Stimulated activated CD4-positive, alpha-beta T cell treated with anti-CD3 and anti-CD28 coated beads, TNF-alpha, amount 100 ng/mL, for 24 hours (primary cell): ENCODE results near the gene MAPK12.
A peak's percentile ranks its signal among the peaks of the same experiment; 100 is the strongest.
"Not testable (repeated sequence)": the region's sequence is repeated elsewhere in the genome, so short reads cannot be mapped to it uniquely, and the experiment has no call there.

Source experiments
- DNase-seq, 3 experiments: peaks; one replicate each; pipeline ENCODE4 v3.0.0-alpha.2; 2020; ENCODE audit warnings: low read depth in 3 of 3

The MAPK12 gene

DNA sequence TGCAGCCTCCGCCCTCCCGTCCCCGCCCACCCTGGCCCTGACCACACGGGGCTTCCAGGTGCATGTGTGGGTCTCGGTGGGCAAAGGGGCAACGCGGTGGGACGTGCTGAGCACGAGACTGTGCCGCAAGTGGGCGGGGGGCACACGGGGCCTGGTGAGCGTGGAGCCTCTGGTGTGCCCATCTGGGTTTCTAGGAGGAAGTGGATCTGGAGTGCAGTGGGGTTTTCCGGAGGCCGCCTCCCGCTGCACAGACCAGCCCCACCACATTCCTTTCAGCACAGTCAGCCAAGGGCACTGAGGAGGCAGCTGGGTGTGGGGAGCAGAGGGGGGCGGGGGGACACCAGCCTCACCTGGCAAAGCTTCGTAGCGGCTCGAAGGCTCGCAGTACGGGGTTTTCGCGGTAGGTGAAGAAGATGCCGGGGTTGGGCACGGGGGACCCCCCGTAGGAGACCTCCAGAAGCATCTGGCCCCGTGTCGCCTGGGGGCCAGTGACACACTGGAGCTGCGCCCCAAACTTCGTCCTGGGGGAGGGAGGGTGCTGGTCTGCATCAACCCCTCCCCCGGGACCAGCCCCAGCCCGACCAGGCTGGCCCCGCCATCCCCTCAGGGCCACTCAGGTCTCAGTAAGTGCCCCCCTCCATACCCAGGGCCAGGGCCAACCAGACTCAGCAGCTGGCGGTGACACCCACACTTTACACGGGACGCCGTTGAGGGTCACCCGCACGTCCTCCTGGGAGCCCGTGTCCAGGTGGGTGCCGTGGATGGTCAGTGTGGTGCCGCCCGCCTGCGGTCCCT is 21.1 kb upstream of the MAPK12 start:
- no peak for DNase-seq

DNA sequence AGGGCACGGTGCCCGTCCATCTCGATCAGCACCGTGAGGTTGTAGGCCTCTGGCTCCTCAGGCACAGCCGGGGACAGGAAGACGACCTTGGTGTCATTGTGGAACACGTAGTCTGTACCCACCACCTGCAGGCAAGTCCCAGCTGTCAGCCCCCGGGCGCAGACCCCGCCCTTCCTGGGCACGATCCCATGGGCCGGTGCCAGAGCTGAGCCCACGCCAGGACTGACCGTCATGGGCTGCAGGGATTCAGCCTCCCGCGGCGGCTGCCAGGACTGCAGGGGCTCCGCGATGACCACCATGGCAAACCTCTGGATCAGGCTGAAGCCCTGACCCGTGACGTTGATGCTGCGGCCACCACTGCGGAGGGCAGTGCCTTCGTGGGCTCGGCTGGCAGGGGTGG is 20.5 kb upstream of the MAPK12 start:
- DNase-seq = no peak

DNA sequence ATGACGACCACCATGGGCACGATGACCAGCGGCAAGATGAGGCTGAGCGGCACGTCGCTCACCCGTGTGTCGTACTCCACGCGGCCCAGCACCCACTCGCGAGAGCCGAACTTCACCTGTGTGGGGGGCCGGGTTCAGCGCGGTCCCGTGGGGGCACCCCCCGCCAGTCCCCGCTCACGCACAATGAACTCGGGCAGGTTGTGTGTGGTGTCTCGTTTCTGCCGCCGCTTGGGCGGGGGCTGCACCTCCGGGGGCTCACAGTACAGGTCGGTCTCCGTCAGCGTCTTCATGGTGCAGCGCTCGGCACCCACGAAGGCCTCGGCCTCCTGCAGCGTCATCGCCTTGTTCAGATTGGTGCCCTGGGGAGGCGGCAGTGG is 19.9 kb upstream of the MAPK12 start:
- DNase-seq = no peak

DNA sequence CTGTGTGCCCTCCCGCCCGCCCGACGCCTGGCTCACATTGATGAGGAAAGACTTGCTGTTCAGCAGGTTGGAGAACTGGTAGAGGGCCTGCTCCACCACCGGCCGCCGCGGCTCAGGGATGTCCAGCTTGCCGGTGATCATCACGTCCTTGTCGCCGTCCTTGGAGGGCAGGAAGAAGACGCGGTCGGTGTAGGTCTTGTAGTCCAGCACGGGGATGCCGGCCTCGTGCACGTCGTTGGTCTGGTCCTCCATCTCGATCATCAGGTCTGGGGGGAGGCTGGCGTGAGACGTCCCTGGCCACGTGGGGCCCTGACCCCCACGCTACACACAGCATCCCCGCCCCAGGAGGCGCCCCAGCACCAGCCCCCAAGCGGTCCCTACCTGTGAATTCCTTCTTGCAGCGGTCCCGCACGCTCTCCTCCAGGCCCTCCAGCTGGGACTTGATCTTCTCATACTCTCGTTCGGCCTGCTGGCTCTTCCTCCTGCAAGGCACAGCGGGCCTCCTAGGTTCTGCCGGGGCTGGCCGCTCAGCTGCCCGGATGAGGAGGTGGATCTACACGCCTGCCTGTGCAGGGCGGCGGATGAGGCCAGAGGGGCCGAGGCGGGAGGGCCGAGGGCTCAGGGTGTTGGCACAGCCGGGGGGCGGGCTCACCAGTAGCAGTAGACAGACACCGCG is 19.4 kb upstream of the MAPK12 start:
- DNase-seq = no peak

DNA sequence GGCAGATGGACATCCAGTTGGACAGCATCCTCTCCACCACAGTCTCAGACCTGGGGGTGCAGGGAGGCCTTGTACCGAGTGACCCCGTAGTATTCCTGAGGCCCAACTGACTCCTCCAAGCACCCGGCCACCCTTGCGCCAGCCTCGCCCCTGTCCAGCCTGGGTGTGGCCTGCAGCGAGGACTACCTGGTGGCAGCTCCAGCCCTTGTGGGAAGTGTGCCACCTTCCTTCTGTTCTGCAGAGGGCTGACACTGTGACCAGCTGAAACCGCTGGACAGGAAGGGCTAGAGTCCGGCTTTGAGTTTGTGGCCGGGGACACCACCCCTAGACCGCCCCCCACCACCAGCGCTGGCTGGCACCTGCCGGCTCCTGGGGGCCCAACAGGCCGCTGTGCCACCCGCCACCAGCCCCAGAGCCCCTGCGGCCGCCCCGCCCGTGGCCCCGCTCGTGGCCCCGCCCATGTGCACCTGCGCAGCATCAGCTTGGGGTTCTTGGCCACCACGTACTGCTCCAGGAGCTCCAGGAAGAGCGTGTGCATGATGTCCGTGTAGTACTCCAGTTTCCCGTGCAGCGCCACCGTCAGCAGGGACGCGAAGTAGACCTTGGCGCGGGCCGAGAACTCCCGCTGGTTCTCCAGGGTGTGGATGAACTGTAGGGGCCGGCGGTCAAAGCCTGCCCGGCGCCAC is 18.7 kb upstream of the MAPK12 start:
- DNase-seq = no peak

DNA sequence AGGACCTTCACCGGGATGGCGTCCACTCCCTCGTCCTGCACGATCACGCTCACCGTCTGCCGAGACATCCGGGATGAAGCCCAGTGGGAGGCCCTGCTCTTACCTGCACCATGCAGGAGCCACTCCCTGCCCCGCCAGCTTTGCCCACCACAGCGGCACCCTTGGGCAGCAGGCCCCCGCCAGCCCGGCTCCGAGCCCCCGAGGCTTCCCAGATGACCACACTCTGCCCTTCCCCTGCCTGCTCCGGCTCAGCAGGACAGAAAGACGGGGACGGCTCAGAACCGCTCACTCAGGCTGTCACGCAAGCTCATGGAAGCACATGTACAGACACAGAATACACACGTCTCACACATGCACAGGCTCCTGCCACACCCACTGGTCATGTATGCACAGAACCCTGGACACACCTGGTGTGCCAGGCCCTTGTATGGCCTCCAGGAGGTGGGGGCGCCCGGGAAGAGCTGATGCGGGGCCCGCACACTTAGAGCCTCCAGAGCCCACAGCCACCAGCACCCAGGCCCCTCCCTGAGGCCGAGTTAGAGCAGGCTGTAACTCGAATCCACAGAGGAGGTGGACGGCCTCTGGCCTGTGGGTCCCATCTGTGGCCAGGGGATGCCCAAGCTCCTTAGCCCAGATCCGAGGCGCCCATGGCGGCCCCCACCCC is 17.6 kb upstream of the MAPK12 start:
- no peak for DNase-seq

DNA sequence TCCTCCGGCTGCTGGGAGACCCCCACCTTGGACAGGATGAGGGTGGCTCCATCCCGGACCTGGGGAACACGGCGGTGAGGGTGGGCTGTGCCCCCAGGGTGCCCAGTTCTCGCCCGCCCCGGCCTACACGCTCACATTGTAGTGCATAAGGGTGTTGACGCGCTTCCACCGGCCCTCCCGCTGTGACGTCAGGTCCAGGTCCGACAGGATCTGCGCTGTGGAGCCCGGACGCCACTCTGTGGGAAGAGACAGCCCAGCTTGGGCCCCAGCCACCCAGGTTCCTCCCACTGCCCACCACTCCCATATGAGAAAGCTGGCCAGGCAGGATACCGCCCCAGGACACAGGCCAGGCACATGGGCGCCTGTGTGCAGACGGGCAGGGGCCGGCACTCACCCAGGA is 17.0 kb upstream of the MAPK12 start:
- DNase-seq = no peak

DNA sequence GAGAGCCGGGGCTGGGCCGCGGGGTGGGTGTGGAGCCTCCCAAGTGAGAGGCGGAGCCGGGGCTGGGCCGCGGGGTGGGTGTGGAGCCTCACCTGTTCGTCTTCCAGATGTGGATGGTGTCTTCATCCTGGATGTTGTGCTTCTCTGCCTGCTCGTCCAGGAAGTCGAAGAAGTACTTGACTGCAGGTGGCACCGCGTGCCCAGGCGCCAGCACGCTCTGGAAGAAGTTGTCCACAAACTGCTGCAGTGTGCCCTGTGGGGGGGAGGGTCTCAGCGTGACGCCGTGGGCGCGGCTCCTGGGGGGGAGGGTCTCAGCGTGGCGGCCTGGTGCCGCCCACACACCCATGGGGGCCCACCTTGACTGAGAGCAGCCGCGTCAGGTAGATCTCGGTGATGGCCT is 16.3 kb upstream of the MAPK12 start:
- no peak for DNase-seq

DNA sequence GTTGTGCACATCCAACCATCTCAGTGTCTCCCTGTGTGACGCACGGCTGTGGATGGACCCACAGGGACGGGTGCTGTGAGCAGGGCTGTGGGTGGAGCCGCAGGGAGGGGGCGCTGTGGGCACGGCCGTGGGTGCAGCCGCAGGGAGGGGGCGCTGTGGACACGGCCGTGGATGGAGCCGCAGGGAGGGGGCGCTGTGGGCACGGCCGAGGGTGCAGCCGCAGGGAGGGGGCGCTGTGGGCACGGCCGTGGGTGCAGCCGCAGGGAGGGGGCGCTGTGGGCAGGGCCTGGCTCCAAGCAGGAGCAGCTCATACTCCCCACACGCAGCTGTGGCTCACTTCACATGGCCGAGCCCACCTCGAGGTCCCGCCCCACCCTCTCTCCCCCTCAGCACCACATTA is 14.7 kb upstream of the MAPK12 start:
- peak in 1 of 3 experiments; percentile 46 for DNase-seq

DNA sequence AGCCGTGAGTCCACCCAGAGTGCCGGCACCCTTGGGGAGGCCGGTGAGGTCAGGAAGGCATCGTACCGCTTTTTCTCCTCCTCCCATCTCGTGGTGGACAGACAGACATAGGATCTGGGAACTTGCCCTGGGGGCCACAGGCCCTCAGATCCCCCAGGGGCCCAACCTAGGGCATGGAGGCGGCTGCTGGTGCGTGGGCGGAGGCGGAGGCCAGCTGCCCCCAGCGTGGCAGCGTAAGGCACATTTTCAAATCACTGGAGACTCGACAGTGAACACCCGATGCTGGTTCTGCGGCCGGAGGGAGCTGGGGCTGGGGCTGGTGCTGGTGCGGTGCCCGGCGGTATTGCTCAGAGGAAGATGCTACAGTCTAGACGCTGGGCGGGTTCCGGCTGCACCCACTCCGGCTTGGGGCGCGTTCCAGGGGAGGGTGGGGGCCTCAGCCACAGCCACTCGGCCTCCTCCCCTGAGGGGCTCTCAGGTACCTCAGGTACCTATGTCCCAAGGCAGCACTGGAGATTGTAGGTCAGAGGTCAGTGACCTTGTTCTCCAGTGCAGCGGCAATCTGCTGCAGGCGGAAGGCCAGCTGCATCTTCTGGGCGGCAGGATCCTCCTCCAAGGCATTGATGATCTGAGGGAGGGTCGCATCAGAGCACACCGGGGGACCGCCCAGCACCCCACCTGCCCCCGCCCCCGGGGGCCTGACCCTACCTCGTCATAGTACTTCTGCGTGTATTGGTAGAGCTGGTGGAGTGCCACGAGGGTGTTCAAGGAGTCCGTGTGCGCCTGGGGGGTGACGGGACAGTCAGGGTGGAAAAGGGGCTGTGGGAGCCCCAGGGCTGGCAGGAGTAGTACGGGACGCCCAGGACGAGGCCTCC is 13.9 kb upstream of the MAPK12 start:
- no peak for DNase-seq

DNA sequence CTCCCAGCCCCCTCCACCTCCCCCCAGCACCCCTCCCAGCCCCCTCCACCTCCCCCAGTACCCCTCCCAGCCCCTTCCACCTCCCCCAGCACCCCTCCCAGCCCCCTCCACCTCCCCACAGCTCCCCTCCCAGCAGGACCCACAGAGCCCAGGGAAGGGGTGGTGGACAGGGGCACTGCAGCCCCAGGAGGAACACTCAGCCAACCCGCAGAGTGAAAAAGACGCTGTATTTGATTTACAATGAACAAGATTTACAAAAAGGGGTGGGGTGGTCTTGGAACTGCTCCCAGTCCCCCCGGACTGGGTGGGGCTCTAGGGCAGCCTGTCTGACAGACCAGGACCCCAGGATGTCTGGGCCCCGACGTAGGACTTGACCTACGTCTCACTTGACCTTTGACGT is 13.3 kb upstream of the MAPK12 start:
- no peak for DNase-seq

DNA sequence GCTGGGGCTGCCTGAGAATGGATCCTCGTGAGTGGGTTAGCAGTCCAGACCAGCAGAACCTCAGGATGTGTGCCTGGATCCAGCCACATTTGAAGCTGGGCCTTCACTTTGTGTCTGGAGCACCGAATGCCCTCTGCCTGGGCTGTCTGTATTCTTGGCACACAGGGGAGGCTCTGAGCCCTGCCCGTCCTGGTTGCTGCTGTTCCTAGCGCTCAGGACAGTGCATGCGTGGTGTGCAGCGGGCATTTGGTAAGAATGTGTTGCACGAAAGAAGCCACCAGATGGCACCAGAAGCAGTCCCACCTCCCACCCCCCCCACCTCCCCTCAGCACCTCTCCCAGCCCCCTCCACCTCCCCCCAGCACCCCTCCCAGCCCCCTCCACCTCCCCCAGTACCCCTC is 12.8 kb upstream of the MAPK12 start:
- DNase-seq = peak in 1 of 3 experiments; percentile 45

DNA sequence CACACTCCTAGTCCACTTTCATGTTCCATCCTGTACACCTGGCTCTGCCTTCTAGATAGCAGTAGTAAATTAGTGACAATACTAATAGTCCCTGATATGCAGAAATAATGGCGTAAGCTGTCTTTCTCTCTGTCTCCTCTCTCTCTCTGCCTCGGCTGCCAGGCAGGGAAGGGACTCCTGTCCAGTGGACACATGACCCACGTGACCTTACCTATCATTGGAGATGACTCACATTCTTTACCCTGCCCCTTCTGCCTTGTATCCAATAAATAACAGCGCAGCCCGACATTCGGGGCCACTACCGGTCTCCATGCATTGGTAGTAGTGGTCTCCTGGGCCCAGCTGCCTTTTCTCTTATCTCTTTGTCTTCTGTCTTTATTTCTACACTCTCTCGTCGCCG is 12.3 kb upstream of the MAPK12 start:
- not testable (repeated sequence) for DNase-seq

DNA sequence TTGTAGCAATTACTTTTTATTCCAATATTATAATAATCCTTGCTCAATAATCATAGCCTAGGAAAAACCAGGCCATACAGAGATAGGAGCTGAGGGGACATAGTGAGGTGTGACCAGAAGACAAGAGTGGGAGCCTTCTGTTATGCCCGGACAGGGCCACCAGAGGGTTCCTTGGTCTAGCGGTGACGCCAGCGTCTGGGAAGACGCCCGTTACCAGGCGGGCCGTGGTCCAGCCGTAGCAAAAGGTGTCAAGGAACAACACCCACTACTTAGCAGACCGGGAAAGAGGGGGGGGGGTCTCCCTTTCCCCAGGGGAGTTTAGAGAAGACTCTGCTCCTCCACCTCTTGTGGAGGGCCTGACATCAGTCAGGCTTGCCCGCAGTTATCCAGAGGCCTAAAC is 11.9 kb upstream of the MAPK12 start:
- DNase-seq = not testable (repeated sequence)

DNA sequence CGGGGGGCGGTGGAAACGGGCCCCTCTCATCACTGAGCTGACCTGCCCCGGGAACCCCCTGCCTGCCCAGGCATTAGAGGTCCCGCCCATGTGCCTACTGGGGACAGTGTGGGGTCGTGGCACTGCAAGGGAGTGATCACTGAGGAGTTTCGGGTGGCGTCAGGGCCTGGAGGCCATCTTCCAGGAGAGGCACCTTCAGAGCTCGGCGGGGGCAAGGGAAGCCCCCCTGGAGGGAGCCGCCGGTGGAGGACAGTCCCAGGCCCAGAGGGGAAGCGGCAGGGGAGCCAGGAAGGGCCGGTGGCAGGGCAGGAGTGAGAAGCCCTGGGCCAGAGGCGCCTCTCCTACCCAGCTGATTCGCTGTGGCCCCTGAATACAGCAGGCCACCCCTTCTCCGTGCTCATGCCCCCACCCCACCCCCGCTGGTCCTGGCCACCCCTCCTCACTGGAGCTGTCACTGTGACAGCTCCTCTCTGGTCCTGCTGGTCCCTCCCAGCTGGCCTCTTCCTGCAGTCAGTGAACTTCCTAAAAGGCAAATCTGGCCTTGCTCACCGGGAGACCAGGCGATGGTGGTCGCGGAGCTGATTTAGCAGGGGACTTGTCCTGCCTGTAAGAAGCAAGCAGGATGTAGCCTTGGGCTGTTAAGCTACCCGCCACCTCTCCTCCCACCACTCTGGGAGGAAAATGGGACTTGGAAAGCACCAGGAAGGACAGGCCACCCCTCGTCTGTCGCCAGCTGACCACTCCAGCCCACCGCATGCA is 10.7 kb upstream of the MAPK12 start:
- no peak for DNase-seq

DNA sequence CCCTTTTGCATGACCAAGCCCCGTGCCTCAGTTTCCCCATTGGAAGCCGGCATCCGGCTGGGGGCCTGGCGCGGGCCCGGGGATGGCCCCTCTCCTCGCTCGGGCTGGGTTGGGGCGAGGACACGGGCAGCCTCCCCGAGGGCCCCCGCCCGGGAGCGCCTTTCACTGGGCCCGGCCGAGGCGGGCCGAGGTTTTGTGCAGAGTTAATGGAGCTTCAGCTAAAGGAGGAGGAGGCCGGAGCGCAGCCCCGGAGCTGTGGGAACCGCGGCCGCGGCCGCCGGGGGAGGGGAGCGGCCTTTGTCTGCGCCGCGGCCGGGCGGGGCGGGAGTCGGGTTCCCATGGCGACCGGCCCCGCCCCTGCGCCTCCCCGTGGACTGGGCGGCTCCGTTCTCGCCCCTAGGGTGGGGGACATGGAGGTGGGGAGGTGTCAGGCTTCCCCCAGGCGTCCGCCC is 10.1 kb upstream of the MAPK12 start:
- DNase-seq = peak in 1 of 3 experiments; percentile 61

DNA sequence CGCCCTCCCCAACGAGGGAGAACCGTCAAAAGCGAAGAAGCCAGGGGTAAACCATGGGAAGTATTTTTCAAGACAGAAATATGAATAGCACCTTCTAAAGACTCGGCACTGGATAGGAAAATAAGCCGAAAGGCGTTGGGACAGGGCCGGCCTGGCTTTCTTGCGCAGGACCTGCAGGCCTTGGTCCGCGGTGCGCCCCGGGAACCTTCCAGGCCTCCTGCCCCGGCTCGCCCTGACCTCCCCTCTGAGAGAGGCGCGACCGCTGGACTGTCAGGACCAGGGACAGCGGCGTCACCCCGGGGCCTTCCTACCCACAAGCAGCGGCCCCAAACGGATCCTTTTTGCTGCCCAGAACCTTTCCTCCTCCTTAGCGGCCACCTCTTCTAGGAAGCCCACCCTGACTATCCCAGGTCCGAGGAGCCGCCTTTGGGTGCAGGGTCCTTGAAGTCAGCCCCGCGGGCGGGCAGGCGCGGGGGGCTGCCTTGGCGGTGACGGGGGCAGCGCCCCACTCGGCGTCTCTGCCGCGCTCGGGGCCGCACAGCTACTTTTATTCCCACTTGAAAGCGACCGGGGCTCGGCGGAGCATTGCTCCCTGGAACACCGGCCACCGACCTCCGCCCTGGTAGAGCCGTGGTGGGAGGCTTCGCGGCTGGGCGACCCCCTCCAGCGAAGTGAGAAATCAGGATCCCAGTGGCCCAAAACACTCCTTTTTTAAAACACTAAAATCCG is 9.3 kb upstream of the MAPK12 start:
- peak in 1 of 3 experiments; percentile 64 for DNase-seq

DNA sequence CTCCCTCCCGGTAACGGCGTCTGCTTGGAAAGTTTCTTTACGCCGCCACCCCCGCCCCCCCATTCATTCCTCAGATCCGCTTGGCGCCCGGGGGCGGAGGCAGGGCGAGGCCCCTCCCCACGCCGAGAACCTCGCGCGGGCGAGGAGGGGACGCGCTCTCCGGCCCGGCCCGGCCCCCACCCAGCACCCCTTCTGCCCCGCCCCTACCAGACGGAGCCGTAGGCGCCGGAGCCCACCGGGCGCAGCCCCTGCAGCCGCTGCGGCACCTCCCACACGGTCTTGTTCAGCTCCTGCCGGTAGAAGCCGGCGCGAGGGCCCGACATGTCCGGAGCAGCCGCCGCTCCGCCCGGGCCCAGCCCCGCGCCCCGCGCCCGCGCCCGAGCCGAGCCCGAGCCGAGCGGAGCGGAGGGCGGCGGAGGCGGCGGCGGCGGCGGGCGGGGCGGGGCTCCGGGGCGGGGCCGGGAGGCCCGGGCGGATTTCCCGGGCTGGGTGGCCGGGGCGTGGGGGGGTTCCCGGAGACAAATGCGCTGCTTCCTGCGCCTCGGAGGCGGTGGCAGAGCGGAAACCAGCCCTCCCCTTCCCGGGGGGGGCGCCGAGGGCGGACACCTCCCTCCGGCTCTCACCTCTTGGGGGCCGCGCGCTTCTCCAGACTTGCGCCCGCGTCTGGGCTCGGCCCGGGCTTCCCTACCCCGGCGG is 8.6 kb upstream of the MAPK12 start, which contains the start of gene MAPK11:
TSS of gene MAPK11 (minus strand) at position 411 of the 696 bp plus-strand sequence. CDS start at position 323, 88 bp downstream.
- DNase-seq = peak in 2 of 3 experiments; percentile 49 to 73

DNA sequence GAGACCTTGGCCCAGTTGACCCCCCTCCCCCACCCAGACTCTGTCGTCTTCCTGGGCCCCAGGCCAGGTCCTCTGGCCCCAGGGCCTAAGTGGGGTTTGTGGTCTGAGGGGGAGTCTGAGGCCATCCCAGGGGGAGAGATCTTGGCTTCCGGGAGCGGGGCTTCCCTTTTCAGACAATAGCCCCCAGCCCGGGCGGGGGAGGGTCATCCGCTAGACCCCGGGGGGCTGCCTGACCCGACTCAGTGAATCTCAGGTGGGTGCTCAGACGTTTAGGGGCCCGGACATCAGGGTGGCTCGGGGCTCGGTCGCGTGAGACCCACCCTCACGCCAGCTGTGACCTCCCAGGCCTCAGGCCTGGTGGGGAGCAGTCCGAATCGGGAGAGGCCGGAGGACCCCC is 8.1 kb upstream of the MAPK12 start:
- DNase-seq = no peak
